Mucosa of rectum (tissue), 2 donors: ENCODE data around the gene LINC01488.

Experiments
- H3K27ac ChIP-seq, 2 donors: one replicate each; pipeline ENCODE4 v1.7.0; 2013; ENCODE audit warnings: inconsistent platforms in 2 of 2, low read depth in 2 of 2, low read length in 2 of 2
- H3K27me3 ChIP-seq, 2 donors: one replicate each; pipeline ENCODE4 v1.7.0; 2013; ENCODE audit warnings: low read length in 2 of 2; ENCODE audit not compliant: control insufficient read depth in 2 of 2, insufficient read depth in 2 of 2
- H3K36me3 ChIP-seq, 2 donors: one replicate each; pipeline ENCODE4 v1.7.0; 2013; ENCODE audit warnings: low read length in 2 of 2; ENCODE audit not compliant: control insufficient read depth in 2 of 2, insufficient read depth in 2 of 2
- H3K4me1 ChIP-seq, 2 donors: one replicate each; pipeline ENCODE4 v1.7.0; 2013; ENCODE audit warnings: low read length in 2 of 2, mild to moderate bottlenecking in 1 of 2; ENCODE audit not compliant: control insufficient read depth in 2 of 2, insufficient read depth in 2 of 2
- H3K4me3 ChIP-seq, 2 donors: one replicate each; pipeline ENCODE4 v1.7.0; 2013; ENCODE audit warnings: low read length in 2 of 2
- H3K9ac ChIP-seq, 2 donors: one replicate each; pipeline ENCODE4 v1.7.0; 2013; ENCODE audit warnings: low read length in 2 of 2, low read depth in 1 of 2, mild to moderate bottlenecking in 1 of 2
- H3K9me3 ChIP-seq, 2 donors: one replicate each; pipeline ENCODE4 v1.7.0; 2013; ENCODE audit warnings: low read length in 2 of 2; ENCODE audit not compliant: control insufficient read depth in 2 of 2
- donor health status: healthy.
- donor health status: Normal muscosa, but diverticular disease.

LINC01488 gene

DNA sequence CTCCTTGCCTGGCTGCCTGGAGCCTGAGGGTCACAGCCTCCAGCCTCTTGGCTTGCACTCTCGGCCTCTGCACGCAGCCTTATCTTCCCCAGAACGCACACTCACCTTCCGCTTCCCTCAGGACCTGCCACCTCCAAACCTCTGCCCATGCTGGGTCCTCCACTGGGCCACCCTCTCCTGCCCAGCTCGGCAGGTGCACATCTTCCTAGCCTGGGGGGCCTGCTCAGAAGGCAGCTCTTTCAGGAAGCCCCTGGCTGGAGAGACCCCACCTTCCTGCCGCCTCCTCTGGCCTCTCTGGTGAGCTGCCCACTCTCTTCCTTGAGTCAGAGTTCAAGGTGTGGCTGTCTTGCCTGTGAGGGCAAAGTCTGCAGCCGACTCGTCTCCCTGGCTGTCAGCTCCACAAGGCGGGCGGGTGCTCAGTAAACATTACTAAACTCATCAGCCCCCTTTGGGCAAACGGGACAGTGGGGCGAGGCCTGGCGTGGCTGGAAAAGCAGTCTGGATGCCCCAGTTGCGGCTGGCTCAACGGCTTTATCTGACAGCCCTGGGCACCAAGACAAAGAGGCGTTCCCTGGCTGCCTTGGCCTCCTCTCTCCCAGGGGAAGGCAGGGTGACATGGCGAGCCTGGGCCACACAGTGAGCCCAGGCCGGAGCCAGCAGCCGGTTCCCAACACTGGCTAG is 1.7 kb upstream of the LINC01488 start:
- Histone ChIP-seq H3K27me3 (peaks cover 0 to 2% of the 10 kb centered on the region in 2 donors), H3K4me3 (peak overlapping the region; percentile 75 to 82), H3K9me3 (no peaks in the 10 kb centered on the region), H3K4me1 (peaks cover 27 to 36% of the 10 kb centered on the region in 2 donors), H3K9ac (peak overlapping the region; percentile 84 to 86), H3K36me3 (peaks cover 5 to 7% of the 10 kb centered on the region in 2 donors), H3K27ac (peak overlapping the region; percentile 96 to 97)

DNA sequence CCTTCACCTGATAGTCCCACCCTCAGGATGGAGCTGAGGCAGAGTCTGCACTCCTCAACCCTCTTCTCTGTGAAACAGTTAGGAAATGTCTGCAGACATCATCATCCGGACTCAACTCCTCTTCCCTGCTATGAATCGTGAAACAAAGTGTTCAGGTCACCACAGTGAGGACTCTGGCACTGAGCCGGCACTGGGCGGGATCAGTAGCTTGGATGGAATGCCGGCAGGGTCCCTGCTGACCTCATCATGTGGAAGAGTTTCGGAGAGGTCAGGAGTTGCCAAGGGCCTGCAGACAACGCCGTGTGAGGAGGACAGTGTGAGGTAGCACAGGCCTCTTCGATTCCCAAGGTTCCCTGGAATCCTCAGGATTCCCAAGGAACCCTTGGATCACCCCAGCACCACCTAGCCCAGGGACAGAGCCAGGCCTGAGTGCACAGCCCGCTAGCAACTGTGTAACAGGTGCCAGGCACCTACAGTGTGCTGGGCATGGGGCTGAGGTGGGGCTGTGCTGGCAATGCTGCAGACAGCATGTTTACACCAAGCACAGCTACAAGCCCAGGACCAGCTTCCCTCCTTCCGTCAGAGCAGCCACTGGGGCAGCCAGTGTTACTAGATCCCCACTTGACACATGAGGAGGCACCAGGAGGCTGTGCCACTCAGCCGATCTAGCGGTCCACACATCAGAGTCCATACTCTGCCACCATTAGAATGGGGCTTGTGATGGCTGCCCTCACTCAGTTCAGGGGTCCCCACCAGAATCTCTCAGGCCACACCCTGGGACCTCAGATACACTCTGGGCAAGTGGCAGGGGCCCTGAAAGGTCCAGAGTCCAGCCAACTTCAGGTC is 693 bp upstream of the LINC01488 start:
- H3K4me1 ChIP-seq, result peaks cover 27 to 36% of the 10 kb centered on the region in 2 donors
- H3K27ac ChIP-seq, result peak overlapping the region; percentile 96 to 97
- peak overlapping the region; percentile 22 to 56 for H3K4me3 ChIP-seq
- peaks cover 0 to 2% of the 10 kb centered on the region in 2 donors for H3K27me3 ChIP-seq
- peak overlapping the region; percentile 28 to 68 for H3K9ac ChIP-seq
- H3K9me3 ChIP-seq, result no peaks in the 10 kb centered on the region
- peaks cover 0 to 5% of the 10 kb centered on the region in 2 donors for H3K36me3 ChIP-seq

DNA sequence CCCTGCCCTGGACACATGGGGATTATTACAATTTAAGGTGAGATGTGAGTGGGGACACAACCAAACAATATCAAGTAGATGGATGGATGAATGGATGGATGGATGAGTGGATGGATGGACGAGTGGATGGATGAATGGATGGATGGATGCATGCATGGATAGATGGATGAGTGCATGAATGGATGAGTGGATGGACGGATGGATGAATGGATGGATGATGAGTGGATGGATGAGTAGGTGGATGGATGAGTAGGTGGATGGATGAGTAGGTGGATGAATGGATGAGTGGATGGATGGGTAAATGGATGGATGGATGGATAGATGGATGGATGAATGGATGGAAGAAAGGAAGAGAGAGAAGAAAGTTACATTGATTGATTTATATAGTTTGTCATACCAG is 859 bp downstream of the LINC01488 start:
- H3K27ac ChIP-seq, result no peak overlapping the region
- H3K4me3 ChIP-seq, result no peak overlapping the region
- H3K9ac ChIP-seq, result no peak overlapping the region
- H3K9me3 ChIP-seq, result no peaks in the 10 kb centered on the region
- peaks cover 0 to 2% of the 10 kb centered on the region in 2 donors for H3K27me3 ChIP-seq
- no peaks in the 10 kb centered on the region for H3K36me3 ChIP-seq
- H3K4me1 ChIP-seq, result peaks cover 22 to 33% of the 10 kb centered on the region in 2 donors

DNA sequence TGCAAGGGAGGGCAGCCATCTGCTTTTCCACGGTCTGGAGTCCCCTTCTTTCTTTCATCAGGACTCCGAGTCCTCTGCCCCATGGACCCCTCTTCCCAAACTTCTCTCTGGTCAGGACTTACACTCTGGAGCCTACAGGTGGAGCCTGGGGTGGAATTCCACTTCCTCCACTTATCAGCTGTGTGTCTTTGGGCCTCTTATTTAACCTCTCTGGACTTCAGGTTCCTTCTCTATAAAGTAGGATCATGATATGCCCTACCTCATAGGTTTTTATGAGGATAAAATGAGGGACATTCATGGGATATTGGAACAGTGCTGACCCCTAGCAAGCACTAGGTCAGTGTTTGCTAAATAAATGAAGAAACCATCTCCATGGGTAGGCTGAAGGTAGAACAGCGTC is 1.7 kb downstream of the LINC01488 start:
- Histone ChIP-seq H3K27ac (no peak overlapping the region), H3K27me3 (peaks cover 0 to 2% of the 10 kb centered on the region in 2 donors), H3K4me1 (peaks cover 14 to 25% of the 10 kb centered on the region in 2 donors), H3K9ac (no peak overlapping the region), H3K9me3 (no peaks in the 10 kb centered on the region), H3K36me3 (no peaks in the 10 kb centered on the region), H3K4me3 (no peak overlapping the region)

DNA sequence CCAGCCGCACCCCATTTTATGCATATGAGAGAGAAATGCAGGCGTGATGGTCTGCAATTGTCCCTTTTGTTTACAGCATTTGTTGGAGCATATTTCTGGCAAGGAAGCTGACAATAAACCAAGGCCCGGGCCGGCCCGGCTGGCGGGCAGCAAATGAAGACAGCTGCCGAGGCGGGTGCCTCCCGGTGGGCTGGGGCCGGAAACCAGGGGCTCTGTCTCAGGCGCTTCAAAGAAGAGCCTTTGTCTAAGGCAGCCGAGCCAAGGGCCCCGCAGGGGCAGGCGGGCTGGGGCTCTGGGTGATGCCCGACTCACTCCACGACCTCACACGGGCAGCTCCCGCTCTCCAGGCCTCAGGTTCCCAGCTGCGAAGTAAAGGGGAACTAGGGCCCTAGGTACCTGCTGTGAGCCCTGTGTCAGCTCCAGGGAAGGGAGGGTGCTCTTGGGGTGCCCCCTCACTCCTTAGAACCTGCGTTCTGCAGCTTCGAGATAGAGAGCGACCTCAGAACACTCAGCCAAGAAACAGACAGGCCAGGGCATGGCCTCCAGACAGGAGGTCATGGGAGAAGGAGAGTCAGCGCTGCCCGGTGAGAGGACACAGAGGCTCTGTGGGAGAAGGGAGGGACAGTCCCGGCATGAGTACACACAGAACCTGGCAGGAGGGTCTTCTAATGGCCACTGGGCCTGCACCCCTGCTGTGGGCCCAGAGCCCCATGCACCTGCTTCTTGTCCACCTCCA is 2.4 kb downstream of the LINC01488 start:
- H3K4me1 ChIP-seq, result peaks cover 9 to 19% of the 10 kb centered on the region in 2 donors
- no peaks in the 10 kb centered on the region for H3K9me3 ChIP-seq

DNA sequence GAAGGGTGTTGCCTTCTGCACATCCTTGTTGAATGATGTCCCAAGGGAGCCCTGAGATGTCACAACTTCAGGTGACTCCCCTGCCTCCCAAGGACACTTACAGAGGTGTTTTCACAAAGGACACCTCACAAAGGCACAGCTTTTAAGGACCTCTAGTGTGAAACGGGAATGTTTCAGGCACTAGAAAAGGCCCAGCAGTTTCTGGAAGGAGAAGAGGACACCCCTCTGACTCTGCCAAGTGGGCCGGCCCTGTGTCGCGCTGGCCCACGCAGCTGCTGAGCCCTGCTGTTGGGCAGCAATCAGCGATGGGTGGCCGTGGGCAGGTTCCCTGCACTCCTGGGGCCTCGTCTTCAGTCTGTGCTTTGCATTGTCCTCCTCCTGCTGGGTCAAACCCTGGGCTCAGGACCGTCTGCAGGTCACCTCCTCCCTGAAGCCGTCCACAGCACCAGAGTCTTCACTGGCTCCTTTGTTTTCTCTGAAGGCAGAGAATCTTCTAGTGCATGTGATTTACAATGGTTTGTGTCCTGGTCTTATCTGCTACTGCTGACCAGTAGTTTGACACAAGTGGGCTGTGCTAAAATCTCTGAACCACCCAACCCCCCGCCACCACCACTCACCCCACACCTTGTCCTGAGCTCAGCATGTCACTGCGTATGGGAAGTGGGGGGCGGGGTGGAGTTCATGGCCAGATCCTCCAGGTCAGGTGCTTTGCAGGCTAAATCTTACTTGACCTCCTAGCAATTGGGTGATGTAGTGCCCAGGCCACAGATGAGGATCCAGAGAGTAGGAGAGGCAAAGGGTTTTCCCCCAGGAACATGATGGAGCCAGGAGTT is 3.2 kb downstream of the LINC01488 start:
- Histone ChIP-seq H3K36me3 (no peaks in the 10 kb centered on the region), H3K4me3 (no peak overlapping the region), H3K4me1 (peaks cover 9 to 14% of the 10 kb centered on the region in 2 donors), H3K9me3 (no peaks in the 10 kb centered on the region), H3K9ac (no peak overlapping the region), H3K27ac (no peak overlapping the region), H3K27me3 (peaks cover 0 to 2% of the 10 kb centered on the region in 2 donors)

More for the DNA sequence above, 2.4 kb downstream of the LINC01488 start:
- Histone ChIP-seq H3K36me3 (no peaks in the 10 kb centered on the region), H3K27me3 (peaks cover 0 to 2% of the 10 kb centered on the region in 2 donors), H3K4me3 (no peak overlapping the region), H3K27ac (no peak overlapping the region), H3K9ac (no peak overlapping the region)

DNA sequence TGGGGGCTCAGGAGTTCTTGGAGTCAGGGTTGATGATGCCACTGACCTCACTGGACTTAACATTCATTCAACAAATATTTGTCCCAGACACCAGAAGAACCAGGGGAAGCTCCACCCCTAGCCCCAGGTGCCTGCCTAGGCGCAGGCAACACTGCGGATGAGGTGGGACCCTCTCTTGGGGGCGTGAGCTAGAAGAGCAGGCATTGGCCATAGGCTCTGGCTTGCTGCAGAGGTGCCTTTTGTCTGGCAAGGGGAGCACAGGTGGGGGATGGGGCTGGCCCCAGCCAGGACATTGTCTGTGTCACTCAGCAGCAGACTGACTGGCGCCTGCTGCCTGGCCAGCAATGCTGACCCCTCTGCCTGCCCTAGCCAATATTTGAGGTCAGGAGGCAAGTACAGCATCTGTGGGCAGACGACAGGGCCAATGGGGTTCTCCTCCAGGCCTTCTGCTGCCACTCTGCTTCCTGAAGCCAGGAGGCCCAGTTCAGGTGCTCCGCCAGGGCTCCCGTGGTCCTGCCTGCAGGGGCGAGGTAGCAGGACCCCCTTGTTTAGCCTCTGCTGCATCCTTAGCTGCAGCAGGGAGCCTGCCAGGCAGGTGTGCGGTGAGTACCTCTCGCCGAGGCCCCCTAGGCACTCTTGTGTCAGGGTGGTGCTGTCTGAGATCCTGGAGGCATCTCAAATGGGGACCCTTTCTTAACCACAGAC is 4.0 kb downstream of the LINC01488 start:
- Histone ChIP-seq H3K9me3 (no peaks in the 10 kb centered on the region), H3K4me1 (peaks cover 4 to 8% of the 10 kb centered on the region in 2 donors), H3K4me3 (no peak overlapping the region), H3K9ac (no peak overlapping the region), H3K36me3 (no peaks in the 10 kb centered on the region), H3K27ac (no peak overlapping the region), H3K27me3 (peaks cover 0 to 2% of the 10 kb centered on the region in 2 donors)

DNA sequence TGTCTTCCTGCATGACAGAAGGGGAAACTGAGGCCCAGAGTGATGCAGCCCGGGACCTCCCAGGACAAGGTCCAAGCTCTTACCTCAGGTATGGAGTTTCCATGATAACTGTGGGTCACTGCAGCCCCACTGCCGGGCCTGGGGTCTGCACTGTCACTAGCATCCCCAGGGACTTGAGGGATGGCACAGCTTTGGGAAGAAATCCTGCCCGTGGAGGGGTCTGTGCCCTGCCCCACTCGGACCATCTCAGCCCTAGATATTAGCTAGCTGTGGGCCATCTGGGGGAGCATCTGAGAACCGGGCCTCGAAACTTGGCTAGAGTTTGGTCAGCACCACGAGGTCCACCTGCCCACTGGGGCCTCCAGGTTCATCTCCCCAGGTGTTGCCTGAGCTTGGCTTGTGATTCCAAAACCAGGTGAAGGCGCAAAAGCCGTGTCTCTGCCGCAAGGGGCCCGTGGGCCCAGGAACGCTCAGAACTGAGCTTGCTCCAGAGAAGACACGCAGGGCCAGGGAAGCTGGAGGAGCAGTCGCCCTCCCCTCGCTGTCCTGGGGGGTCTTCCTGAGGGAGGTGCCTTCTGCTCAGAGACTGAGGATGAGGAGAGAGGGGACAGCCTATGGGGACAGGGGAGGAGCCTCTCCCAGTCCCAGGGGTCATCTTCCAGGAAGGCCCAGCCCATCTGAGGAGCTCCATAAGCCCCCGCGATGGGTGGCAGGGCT is 4.8 kb downstream of the LINC01488 start:
- Histone ChIP-seq H3K36me3 (no peaks in the 10 kb centered on the region), H3K27me3 (peaks cover 0 to 2% of the 10 kb centered on the region in 2 donors), H3K9me3 (no peaks in the 10 kb centered on the region), H3K27ac (no peak overlapping the region), H3K4me1 (peaks cover 0 to 1% of the 10 kb centered on the region in 2 donors), H3K9ac (no peak overlapping the region), H3K4me3 (no peak overlapping the region)
